Liver (tissue), 9 donors: ENCODE measurements around the gene ZNF189. TPM values are rescaled to one million over a fixed set of nuclear protein-coding genes. Genes with fewer than 3 reads are reported as not detected.

ENCODE experiments used
- DNase-seq: peaks from one replicate; pipeline ENCODE4 v3.0.0-alpha.2; 2017; ENCODE audit warnings: low spot score
- H3K27ac ChIP-seq, 2 donors: one replicate each; pipeline ENCODE4 v1.7.0; 2013; ENCODE audit warnings: inconsistent platforms in 2 of 2, low read length in 2 of 2, control low read depth in 1 of 2, low read depth in 1 of 2, mild to moderate bottlenecking in 1 of 2
- H3K27me3 ChIP-seq, 4 donors: one replicate each; pipeline versions ENCODE4 v1.6.1 to v1.7.0; 2013; ENCODE audit warnings: low read length in 3 of 4, inconsistent platforms in 1 of 4, mild to moderate bottlenecking in 1 of 4, moderate library complexity in 1 of 4; ENCODE audit not compliant: control insufficient read depth in 4 of 4, insufficient read depth in 4 of 4
- H3K36me3 ChIP-seq, 4 donors: one replicate each; pipeline versions ENCODE4 v1.6.1 to v1.7.0; 2013; ENCODE audit warnings: low read length in 3 of 4, mild to moderate bottlenecking in 3 of 4, low read depth in 1 of 4, moderate library complexity in 1 of 4; ENCODE audit not compliant: control insufficient read depth in 4 of 4, insufficient read depth in 3 of 4
- H3K4me1 ChIP-seq, 4 donors: one replicate each; pipeline versions ENCODE4 v1.6.1 to v1.7.0; 2013; ENCODE audit warnings: low read length in 3 of 4, mild to moderate bottlenecking in 3 of 4, moderate library complexity in 1 of 4; ENCODE audit not compliant: control insufficient read depth in 4 of 4, insufficient read depth in 4 of 4
- H3K4me3 ChIP-seq, 3 donors: one replicate each; pipeline versions ENCODE4 v1.6.1 to v1.7.0; 2013; ENCODE audit warnings: low read length in 3 of 3, control low read depth in 1 of 3, low read depth in 1 of 3, mild to moderate bottlenecking in 1 of 3
- H3K9ac ChIP-seq, 2 donors: one replicate each; pipeline ENCODE4 v1.7.0; 2013; ENCODE audit warnings: low read length in 2 of 2, mild to moderate bottlenecking in 2 of 2, moderate library complexity in 2 of 2, control low read depth in 1 of 2, low read depth in 1 of 2
- H3K9me3 ChIP-seq, 4 donors: one replicate each; pipeline versions ENCODE4 v1.6.1 to v1.7.0; 2013; ENCODE audit warnings: low read length in 3 of 4; ENCODE audit not compliant: control insufficient read depth in 4 of 4
- FOXA1 ChIP-seq: IDR thresholded peaks from 2 replicates; pipeline ENCODE4 v1.6.1; 2016; ENCODE audit warnings: antibody characterized with exemption
- FOXA2 ChIP-seq: IDR thresholded peaks from 2 replicates; pipeline ENCODE4 v1.6.1; 2016; ENCODE audit warnings: antibody characterized with exemption
- GABPA ChIP-seq, 2 donors: IDR thresholded peaks in 1 of 2; conservative IDR thresholded peaks in 1 of 2; 2 replicates each; pipeline ENCODE4 v1.6.1; 2016; ENCODE audit warnings: antibody characterized with exemption in 2 of 2, mild to moderate bottlenecking in 1 of 2, moderate library complexity in 1 of 2
- HNF4A ChIP-seq, 2 donors: conservative IDR thresholded peaks; 2 replicates each; pipeline ENCODE4 v1.6.1; 2016; ENCODE audit warnings: antibody characterized with exemption in 2 of 2, mild to moderate bottlenecking in 2 of 2
- HNF4G ChIP-seq: IDR thresholded peaks from 2 replicates; pipeline ENCODE4 v1.6.1; 2016; ENCODE audit warnings: antibody characterized with exemption
- JUND ChIP-seq, 2 donors: IDR thresholded peaks; 2 replicates each; pipeline ENCODE4 v1.6.1; 2016; ENCODE audit warnings: antibody characterized with exemption in 2 of 2
- NR2F2 ChIP-seq: IDR thresholded peaks from 2 replicates; pipeline ENCODE4 v1.6.1; 2016; ENCODE audit warnings: antibody characterized with exemption
- RAD21 ChIP-seq, 2 donors: IDR thresholded peaks; 2 replicates each; pipeline ENCODE4 v1.6.1; 2016; ENCODE audit warnings: antibody characterized with exemption in 2 of 2, mild to moderate bottlenecking in 2 of 2
- RXRA ChIP-seq, 2 donors: IDR thresholded peaks; 2 replicates each; pipeline ENCODE4 v1.6.1; 2017 to 2018; ENCODE audit warnings: antibody characterized with exemption in 2 of 2, mild to moderate bottlenecking in 1 of 2
- SP1 ChIP-seq: IDR thresholded peaks from 2 replicates; pipeline ENCODE4 v1.6.1; 2018; ENCODE audit warnings: antibody characterized with exemption, mild to moderate bottlenecking
- TAF1 ChIP-seq: conservative IDR thresholded peaks from 2 replicates; pipeline ENCODE4 v1.6.1; 2016; ENCODE audit warnings: antibody characterized with exemption, mild to moderate bottlenecking
- YY1 ChIP-seq: IDR thresholded peaks from 2 replicates; pipeline ENCODE4 v1.6.1; 2016; ENCODE audit warnings: antibody characterized with exemption, mild to moderate bottlenecking
- WGBS: extraction: QIAGEN DNeasy Blood & Tissue Kit; methylation state at CpG from one replicate; pipeline ENCODE4 v1.1.7; 2013; 5-methylcytosine and 5-hydroxymethylcytosine counted together
- polyA plus RNA-seq, 2 donors: library from polyadenylated mRNA; stranded (reverse) in 1 of 2; unstranded in 1 of 2; fragments of 200-250 nt in 1 of 2; fragments of >200 nt in 1 of 2; fragmentation: Nextera tagmentation in 1 of 2; extraction: Ambion mirVana in 1 of 2; gene quantifications; one replicate each; pipeline versions ENCODE4 v1.2.1 to v1.2.3, GENCODE V29; 2013 to 2015
- total RNA-seq, 2 donors: library from RNA; depleted of rRNA; stranded (reverse); fragments of >200 nt; gene quantifications; one replicate each; pipeline ENCODE4 v1.2.3, GENCODE V29; 2014
- TF ChIP-seq, protein P1 (sequence below): IDR thresholded peaks from 2 replicates; pipeline ENCODE4 v1.6.1; 2016; ENCODE audit warnings: antibody characterized with exemption
- TF ChIP-seq, protein P2 (sequence below): IDR thresholded peaks from 2 replicates; pipeline ENCODE4 v1.6.1; 2016; ENCODE audit warnings: antibody characterized with exemption, mild to moderate bottlenecking
- TF ChIP-seq, protein P3 (sequence below): IDR thresholded peaks from 2 replicates; pipeline ENCODE4 v1.6.1; 2016; ENCODE audit warnings: antibody characterized with exemption
- TF ChIP-seq, protein P4 (sequence below): IDR thresholded peaks from 2 replicates; pipeline ENCODE4 v1.6.1; 2016; ENCODE audit warnings: antibody characterized with exemption
- TF ChIP-seq, protein P5 (sequence below): fragments of 150-350 bp; IDR thresholded peaks from 2 replicates; pipeline ENCODE4 v1.5.1; 2017; ENCODE audit warnings: improper control_type of control experiment, low read depth, low read length; ENCODE audit not compliant: missing input control
- donor health status: healthy.
- donor health status: healthy.
- donor health status: healthy.
- donor health status: healthy.
- donor health status: healthy.

ZNF189 gene
- total and polyA plus RNA-seq, 4 donors = 4.4 to 16.1 (median 8.3) TPM

DNA sequence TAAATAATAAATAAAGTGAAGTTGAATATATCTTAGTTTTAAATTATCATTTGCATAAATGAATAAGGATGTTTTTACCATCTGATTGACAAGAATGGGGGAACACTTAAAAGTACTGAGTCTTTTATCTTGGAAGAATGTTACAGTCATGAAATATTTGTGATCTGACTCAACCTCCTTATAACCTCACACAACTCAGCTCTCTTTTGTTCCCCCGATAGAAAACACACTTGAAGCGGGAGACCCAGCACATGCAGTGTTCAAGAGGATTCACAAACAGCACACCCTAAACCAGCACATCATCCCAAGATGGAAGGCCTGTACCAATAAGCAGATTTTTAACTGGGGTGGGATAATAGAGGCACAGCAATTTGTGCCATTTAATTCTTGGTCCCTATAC, 29.4 kb upstream of the ZNF189 start:
- H3K36me3 ChIP-seq = peaks cover 3 to 63% (median 29%) of the 10 kb centered on the region in 4 donors
- 83% methylated on average over 2 of the region's 2 CpGs for WGBS
- no peak for DNase-seq
- H3K4me3 ChIP-seq = no peak overlapping the region
- H3K9ac ChIP-seq = no peak overlapping the region
- H3K4me1 ChIP-seq = peaks cover 6 to 57% (median 40%) of the 10 kb centered on the region in 4 donors
- no peaks in the 10 kb centered on the region for H3K9me3 ChIP-seq
- H3K27ac ChIP-seq = no peak overlapping the region
- H3K27me3 ChIP-seq = no peaks in the 10 kb centered on the region
- TF ChIP-seq, protein P1, sequence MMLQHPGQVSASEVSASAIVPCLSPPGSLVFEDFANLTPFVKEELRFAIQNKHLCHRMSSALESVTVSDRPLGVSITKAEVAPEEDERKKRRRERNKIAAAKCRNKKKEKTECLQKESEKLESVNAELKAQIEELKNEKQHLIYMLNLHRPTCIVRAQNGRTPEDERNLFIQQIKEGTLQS = no peak
- TF ChIP-seq, protein P2, sequence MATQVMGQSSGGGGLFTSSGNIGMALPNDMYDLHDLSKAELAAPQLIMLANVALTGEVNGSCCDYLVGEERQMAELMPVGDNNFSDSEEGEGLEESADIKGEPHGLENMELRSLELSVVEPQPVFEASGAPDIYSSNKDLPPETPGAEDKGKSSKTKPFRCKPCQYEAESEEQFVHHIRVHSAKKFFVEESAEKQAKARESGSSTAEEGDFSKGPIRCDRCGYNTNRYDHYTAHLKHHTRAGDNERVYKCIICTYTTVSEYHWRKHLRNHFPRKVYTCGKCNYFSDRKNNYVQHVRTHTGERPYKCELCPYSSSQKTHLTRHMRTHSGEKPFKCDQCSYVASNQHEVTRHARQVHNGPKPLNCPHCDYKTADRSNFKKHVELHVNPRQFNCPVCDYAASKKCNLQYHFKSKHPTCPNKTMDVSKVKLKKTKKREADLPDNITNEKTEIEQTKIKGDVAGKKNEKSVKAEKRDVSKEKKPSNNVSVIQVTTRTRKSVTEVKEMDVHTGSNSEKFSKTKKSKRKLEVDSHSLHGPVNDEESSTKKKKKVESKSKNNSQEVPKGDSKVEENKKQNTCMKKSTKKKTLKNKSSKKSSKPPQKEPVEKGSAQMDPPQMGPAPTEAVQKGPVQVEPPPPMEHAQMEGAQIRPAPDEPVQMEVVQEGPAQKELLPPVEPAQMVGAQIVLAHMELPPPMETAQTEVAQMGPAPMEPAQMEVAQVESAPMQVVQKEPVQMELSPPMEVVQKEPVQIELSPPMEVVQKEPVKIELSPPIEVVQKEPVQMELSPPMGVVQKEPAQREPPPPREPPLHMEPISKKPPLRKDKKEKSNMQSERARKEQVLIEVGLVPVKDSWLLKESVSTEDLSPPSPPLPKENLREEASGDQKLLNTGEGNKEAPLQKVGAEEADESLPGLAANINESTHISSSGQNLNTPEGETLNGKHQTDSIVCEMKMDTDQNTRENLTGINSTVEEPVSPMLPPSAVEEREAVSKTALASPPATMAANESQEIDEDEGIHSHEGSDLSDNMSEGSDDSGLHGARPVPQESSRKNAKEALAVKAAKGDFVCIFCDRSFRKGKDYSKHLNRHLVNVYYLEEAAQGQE = no peak
- TF ChIP-seq GABPA (IDR thresholded peaks at IDR 0.05 in 1 of 2, conservative IDR thresholded peaks at IDR 0.05 in 1 of 2) (no peak), YY1 (no peak), FOXA1 (no peak), TAF1 (no peak), JUND (IDR thresholded peaks at IDR 0.05) (no peak), RAD21 (IDR thresholded peaks at IDR 0.05) (no peak), FOXA2 (no peak), HNF4A (conservative IDR thresholded peaks at IDR 0.05) (no peak), NR2F2 (no peak), RXRA (IDR thresholded peaks at IDR 0.05) (no peak)
- TF ChIP-seq, protein P3, sequence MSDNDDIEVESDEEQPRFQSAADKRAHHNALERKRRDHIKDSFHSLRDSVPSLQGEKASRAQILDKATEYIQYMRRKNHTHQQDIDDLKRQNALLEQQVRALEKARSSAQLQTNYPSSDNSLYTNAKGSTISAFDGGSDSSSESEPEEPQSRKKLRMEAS = no peak
- TF ChIP-seq, protein P4, sequence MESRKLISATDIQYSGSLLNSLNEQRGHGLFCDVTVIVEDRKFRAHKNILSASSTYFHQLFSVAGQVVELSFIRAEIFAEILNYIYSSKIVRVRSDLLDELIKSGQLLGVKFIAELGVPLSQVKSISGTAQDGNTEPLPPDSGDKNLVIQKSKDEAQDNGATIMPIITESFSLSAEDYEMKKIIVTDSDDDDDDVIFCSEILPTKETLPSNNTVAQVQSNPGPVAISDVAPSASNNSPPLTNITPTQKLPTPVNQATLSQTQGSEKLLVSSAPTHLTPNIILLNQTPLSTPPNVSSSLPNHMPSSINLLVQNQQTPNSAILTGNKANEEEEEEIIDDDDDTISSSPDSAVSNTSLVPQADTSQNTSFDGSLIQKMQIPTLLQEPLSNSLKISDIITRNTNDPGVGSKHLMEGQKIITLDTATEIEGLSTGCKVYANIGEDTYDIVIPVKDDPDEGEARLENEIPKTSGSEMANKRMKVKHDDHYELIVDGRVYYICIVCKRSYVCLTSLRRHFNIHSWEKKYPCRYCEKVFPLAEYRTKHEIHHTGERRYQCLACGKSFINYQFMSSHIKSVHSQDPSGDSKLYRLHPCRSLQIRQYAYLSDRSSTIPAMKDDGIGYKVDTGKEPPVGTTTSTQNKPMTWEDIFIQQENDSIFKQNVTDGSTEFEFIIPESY = no peak

DNA sequence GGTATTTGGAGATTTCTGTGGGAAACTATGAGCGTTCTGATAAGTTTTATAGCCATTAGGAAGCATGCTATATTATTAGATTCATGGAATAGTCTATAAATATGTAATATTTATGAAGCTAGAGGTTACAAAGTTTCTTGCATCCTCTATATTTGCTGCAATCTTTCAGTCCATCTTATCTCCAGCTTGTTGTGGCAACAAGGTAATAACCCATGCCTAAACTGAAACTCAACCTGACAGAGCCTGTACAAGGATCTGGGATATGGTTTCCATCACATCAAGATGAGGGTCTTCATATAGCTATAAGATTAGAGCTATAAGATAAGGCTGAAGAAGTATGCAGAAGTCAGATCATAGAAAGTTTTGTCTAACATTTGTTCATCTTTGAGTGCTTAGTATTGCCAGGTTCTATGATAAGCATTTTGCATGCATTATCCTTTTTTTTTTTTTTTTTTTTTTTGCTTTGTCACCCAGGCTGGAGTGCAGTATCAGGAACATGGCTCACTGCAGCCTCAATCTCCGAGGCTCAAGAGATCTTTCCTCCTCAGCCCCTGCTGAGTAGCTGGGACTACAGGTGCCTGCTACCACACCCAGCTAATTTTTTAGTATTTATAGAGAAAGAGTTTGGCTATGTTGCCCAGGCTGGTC, 28.6 kb upstream of the ZNF189 start:
- DNase-seq = no peak
- H3K4me1 ChIP-seq = peaks cover 6 to 63% (median 41%) of the 10 kb centered on the region in 4 donors
- no peaks in the 10 kb centered on the region for H3K9me3 ChIP-seq
- no peak overlapping the region for H3K27ac ChIP-seq
- no peak overlapping the region for H3K9ac ChIP-seq
- no peak overlapping the region for H3K4me3 ChIP-seq
- H3K36me3 ChIP-seq = peaks cover 3 to 56% (median 26%) of the 10 kb centered on the region in 4 donors
- no peaks in the 10 kb centered on the region for H3K27me3 ChIP-seq
- WGBS = 68% methylated on average over 2 of the region's 2 CpGs
- TF ChIP-seq HNF4G = no peak
- no peak for TF ChIP-seq FOXA2
- no peak for TF ChIP-seq RXRA (IDR thresholded peaks at IDR 0.05)
- TF ChIP-seq, protein P1 = no peak
- TF ChIP-seq, protein P5, sequence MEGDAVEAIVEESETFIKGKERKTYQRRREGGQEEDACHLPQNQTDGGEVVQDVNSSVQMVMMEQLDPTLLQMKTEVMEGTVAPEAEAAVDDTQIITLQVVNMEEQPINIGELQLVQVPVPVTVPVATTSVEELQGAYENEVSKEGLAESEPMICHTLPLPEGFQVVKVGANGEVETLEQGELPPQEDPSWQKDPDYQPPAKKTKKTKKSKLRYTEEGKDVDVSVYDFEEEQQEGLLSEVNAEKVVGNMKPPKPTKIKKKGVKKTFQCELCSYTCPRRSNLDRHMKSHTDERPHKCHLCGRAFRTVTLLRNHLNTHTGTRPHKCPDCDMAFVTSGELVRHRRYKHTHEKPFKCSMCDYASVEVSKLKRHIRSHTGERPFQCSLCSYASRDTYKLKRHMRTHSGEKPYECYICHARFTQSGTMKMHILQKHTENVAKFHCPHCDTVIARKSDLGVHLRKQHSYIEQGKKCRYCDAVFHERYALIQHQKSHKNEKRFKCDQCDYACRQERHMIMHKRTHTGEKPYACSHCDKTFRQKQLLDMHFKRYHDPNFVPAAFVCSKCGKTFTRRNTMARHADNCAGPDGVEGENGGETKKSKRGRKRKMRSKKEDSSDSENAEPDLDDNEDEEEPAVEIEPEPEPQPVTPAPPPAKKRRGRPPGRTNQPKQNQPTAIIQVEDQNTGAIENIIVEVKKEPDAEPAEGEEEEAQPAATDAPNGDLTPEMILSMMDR = no peak
- TF ChIP-seq JUND (IDR thresholded peaks at IDR 0.05) = no peak
- no peak for TF ChIP-seq NR2F2
- TF ChIP-seq, protein P3 = no peak
- no peak for TF ChIP-seq SP1
- TF ChIP-seq, protein P2 = no peak
- no peak for TF ChIP-seq YY1
- no peak for TF ChIP-seq GABPA (IDR thresholded peaks at IDR 0.05 in 1 of 2, conservative IDR thresholded peaks at IDR 0.05 in 1 of 2)
